HG02981 (cell line): Measurements from ENCODE around the gene BMF.
"Not testable (repeated sequence)": the region's sequence is repeated elsewhere in the genome, so short reads cannot be mapped to it uniquely, and the experiment has no call there.

Source experiments
- ATAC-seq: cut with Tn5 transposase; IDR thresholded peaks from one replicate; pipeline ENCODE4 v1.9.1; 2021; ENCODE audit warnings: mild to moderate bottlenecking, moderate library complexity; ENCODE audit not compliant: unreplicated experiment

The BMF gene

GRCh38 chr15:40108855-40109735, at the start of gene BMF:
BMF (minus strand) TSS chr15:40108879; CDS start chr15:40106086, 2,793 bp downstream.
- peak; percentile 55 for ATAC-seq

- ATAC-seq: no peak
Measured at GRCh38 chr15:40157778-40158447, 49.2 kb upstream of the BMF start.

- no peak for ATAC-seq
Measured at GRCh38 chr15:40155270-40155910, 46.7 kb upstream of the BMF start.

- not testable (repeated sequence) for ATAC-seq
Measured at GRCh38 chr15:40154821-40155220, 46.1 kb upstream of the BMF start.

- ATAC-seq: no peak
Measured at GRCh38 chr15:40151991-40152390, 43.3 kb upstream of the BMF start.

- no peak for ATAC-seq
Measured at GRCh38 chr15:40151499-40151898, 42.8 kb upstream of the BMF start.

GRCh38 chr15:40150163-40150925, 41.7 kb upstream of the BMF start:
- ATAC-seq: no peak

- no peak for ATAC-seq
Measured at GRCh38 chr15:40149339-40149738, 40.7 kb upstream of the BMF start.

GRCh38 chr15:40146037-40146436, 37.4 kb upstream of the BMF start:
- ATAC-seq: no peak

GRCh38 chr15:40142428-40142827, 33.7 kb upstream of the BMF start:
- no peak for ATAC-seq

- ATAC-seq: not testable (repeated sequence)
Measured at GRCh38 chr15:40138201-40138570, 29.5 kb upstream of the BMF start.

GRCh38 chr15:40137303-40138200, 28.9 kb upstream of the BMF start:
- ATAC-seq: no peak

GRCh38 chr15:40136470-40137302, 28.0 kb upstream of the BMF start:
- ATAC-seq: no peak

- not testable (repeated sequence) for ATAC-seq
Measured at GRCh38 chr15:40135846-40136450, 27.3 kb upstream of the BMF start.

- ATAC-seq: no peak
Measured at GRCh38 chr15:40134885-40135284, 26.2 kb upstream of the BMF start.

- no peak for ATAC-seq
Measured at GRCh38 chr15:40133544-40133943, 24.9 kb upstream of the BMF start.

- ATAC-seq: no peak
Measured at GRCh38 chr15:40130799-40131502, 22.3 kb upstream of the BMF start.

- no peak for ATAC-seq
Measured at GRCh38 chr15:40130118-40130517, 21.4 kb upstream of the BMF start.
